Epithelial cell of proximal tubule (primary cell): ENCODE results near the gene SLC24A3. TPM values are rescaled to one million over a fixed set of nuclear protein-coding genes. Genes with fewer than 3 reads are reported as not detected.

ENCODE experiments used
- DNase-seq: peaks from one replicate; pipeline ENCODE4 v3.0.0-alpha.2; 2011; ENCODE audit warnings: low read depth
- H3K4me3 ChIP-seq: 2 replicates; pipeline ENCODE4 v1.5.1; 2011; ENCODE audit warnings: low read depth, mild to moderate bottlenecking, low read length
- CTCF ChIP-seq: conservative IDR thresholded peaks from 2 replicates; pipeline ENCODE4 v1.5.1; 2012; ENCODE audit warnings: low read depth, mild to moderate bottlenecking, low read length
- total RNA-seq: library from RNA; depleted of rRNA; stranded (reverse); fragments of >200 nt; gene quantifications from 2 replicates; pipeline ENCODE4 v1.2.3, GENCODE V29; 2015

Gene SLC24A3
- total RNA-seq, 1 donor from 2014 or later: not detected

- DNase-seq: no peak
- no peak for TF ChIP-seq CTCF
- no peak overlapping the region for H3K4me3 ChIP-seq
Measured at GRCh38 chr20:19768325-19768842, 555.9 kb downstream of the SLC24A3 start.

- no peak for TF ChIP-seq CTCF
Measured at GRCh38 chr20:19769507-19769906, 557.1 kb downstream of the SLC24A3 start.

GRCh38 chr20:19770375-19770774 is 557.9 kb downstream of the SLC24A3 start:
- no peak overlapping the region for H3K4me3 ChIP-seq
- TF ChIP-seq CTCF: no peak
- no peak for DNase-seq

More at GRCh38 chr20:19769507-19769906, 557.1 kb downstream of the SLC24A3 start:
- no peak for DNase-seq
- no peak overlapping the region for H3K4me3 ChIP-seq

GRCh38 chr20:19771031-19771430 is 558.6 kb downstream of the SLC24A3 start:
- TF ChIP-seq CTCF: no peak
- no peak overlapping the region for H3K4me3 ChIP-seq
- DNase-seq: no peak
